Stimulated activated CD4-positive, alpha-beta T cell treated with anti-CD3 and anti-CD28 coated beads, Interleukin-2, amount 100 ng/mL, for 24 hours (primary cell): ENCODE data around the gene PNLIPRP3.
"Not testable (repeated sequence)": the region's sequence is repeated elsewhere in the genome, so short reads cannot be mapped to it uniquely, and the experiment has no call there.

ENCODE experiments used
- DNase-seq, 2 donors: peaks; one replicate each; pipeline ENCODE4 v3.0.0-alpha.2; 2020

Gene PNLIPRP3

DNA sequence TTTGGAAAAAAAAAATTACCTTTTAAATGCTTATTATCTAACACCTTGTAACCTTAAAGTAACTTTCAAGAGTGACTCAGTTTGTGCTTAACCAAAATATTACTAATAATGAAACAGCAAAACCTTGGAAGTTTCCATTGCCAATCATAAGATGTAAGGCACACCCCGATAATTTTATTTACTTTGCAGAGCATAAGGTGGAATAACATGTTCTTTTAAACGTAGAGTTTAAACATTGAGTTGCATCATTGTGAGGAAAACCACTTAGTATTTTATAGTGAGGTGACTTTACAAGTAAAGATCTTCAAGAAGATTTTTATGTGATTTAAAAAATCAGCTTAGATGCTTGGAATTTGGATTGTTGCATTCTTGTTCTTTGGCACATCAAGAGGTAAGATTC, at the start of gene PNLIPRP3:
Gene PNLIPRP3 (plus strand): TSS at position 177 of the 400 bp plus-strand sequence. CDS start 166 bp downstream, at position 343.
- DNase-seq = no peak

DNA sequence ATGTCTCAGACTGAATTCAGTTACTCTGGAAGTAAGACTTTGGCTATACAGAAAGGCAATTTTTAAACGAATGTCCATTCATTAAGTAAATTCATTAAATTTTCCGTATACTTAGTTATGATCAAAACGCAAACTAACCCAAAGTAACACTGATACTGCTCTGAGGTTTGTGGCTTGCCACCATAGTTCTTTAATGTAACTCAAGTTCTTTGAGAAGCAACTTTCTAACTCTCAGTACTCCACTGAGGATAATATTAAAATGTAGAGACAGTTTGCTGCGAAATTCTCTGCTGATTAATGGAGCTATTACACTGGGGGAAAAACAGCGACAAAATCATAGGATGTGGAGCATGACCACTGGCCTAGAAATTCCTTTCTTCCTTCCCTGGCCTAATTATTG, 45.4 kb upstream of the PNLIPRP3 start:
- DNase-seq = no peak

DNA sequence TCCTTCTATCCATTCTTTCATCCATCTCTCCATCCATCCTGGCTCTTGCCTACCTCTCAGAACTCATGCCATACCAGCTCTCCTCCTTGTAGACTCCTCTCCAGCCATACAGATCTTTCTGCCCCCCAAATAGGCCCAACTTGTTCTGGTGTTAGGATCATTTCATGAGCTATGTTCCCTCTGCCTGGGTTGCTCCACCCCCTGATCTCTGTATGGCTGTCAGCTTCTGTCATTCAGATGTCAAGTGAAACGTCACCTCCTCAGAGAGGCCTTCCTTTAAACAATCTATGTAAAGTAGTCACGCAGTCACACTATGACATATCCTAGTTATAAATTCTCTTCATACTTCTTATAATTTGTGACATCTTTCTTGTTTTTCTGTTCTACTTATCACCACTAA, 42.3 kb upstream of the PNLIPRP3 start:
- no peak for DNase-seq

DNA sequence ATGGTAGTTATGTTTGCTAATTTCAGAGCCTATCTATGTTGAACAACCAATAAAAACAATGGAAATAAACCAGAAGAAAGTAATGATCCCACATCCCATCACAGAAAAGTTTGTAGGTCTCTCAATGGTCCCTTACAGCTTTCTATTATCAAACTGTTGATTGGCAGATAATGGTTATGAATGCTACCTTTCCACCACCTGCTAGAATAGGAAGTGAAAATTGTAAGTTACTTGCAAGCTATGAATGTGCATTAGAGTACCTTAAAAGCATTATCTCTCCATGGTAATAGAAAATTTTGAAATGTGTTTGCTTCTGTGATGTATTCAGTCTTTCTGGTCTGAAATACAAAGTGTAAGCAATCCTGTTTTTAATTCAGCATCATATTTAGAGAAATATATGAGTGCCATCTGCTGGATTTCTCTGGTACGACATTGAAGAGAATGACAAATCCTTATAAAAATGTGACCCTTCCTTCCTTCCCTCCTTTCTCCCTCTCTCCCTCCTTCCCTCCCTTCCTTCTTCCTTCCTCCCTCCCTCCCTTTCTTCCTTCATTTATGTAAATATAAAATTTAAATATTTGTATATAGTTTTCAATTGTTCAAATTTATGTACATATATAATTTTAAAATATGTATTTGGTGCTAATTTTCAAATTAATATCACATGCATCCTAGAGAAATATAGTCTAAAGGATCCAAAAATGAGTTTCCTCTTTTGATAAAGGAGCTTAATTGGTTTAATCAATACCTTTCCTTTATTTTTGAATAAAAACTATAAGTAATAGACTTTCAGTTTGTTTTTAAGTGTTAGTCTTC, 41.4 kb upstream of the PNLIPRP3 start:
- no peak for DNase-seq

DNA sequence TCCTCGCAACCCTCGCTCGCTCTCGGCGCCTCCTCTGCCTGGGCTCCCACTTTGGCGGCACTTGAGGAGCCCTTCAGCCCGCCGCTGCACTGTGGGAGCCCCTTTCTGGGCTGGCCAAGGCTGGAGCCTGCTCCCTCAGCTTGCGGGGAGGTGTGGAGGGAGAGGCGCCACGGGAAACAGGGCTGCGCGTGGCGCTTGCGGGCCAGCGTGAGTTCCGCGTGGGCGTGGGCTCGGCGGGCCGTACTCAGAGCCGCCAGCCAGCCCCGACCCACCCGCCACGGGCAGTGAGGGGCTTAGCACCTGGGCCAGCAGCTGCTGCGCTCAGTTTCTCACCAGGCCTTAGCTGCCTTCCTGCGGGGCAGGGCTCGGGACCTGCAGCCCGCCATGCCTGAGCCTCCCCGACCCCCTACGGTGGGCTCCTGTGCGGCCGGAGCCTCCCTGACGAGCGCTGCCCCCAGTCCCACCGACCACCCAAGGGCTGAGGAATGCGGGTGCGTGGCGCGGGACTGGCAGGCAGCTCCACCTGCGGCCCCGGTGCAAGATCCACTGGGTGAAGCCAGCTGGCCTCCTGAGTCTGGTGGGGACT, 34.3 kb upstream of the PNLIPRP3 start:
- DNase-seq = not testable (repeated sequence)

DNA sequence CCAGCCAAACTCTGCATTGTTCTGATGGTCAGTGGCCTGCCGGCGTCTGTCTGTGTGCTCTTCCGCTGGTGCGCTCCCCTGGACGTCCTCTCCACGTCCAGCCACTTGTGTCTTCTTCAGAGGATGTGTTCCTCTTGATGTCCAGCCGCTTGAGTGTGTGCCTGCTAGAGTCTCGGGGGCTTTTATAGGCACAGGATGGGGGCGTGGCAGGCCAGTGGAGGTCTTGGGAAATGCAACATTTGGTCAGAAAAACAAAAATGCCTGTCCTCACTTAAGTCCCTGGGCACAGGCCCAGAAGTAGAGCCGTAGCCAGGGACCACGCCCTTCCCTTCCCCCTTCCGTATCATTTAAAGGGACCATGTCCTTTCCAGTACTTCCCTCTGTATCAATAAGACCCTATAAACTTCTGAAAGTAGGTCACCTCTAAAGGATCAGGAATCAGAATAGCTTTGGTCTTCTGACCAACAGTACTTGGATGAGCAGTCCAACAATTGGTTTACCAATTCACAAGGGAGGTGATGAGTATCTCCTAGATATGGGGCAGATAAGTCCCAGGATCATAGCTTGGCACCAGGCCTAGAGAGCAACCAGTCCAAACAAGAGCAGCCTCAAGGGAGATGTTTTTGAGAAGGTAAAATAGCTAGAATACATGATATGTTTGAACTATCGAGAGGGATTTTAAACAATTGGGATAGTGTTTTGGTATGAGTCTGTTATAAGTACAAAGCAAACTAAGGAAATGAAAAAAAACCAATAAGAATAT, 32.2 kb upstream of the PNLIPRP3 start:
- DNase-seq = no peak

DNA sequence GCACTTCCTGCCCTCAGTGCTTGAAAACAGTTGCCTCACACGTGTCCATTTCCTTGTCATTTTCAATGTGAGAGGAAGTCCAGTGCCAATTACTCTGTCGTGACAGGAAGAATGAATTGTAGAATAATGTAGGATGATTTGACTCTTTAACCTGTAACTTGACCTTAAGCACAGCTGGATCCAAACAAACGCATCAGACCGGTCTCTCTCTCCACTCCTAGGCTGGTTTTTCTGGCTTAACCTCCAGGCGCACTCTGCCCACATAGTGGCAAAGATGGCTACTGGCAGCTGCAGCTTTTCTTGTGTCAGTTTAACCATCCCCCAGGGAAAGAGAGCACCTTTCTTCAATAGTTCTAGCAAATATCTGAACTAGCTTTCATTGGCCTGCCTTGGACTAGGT, 29.4 kb upstream of the PNLIPRP3 start:
- DNase-seq = no peak

DNA sequence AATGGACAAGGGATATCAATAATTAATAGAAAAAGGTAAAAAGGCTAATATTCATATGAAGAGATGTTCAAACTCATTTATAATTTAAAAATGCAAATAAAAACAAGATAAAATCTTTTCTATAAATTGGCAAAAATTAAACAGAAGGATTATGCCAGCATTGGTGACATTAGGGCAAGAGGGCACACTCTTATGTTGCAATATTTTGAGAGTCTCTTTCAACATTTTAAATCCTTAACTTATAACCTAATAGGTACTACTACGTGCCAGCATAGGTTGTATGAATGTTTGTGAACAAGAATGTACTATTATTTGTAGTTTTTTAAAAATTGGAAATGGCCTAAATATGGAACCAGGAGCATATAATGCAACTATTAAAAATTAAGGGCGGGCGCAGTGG, 24.8 kb upstream of the PNLIPRP3 start:
- no peak for DNase-seq

DNA sequence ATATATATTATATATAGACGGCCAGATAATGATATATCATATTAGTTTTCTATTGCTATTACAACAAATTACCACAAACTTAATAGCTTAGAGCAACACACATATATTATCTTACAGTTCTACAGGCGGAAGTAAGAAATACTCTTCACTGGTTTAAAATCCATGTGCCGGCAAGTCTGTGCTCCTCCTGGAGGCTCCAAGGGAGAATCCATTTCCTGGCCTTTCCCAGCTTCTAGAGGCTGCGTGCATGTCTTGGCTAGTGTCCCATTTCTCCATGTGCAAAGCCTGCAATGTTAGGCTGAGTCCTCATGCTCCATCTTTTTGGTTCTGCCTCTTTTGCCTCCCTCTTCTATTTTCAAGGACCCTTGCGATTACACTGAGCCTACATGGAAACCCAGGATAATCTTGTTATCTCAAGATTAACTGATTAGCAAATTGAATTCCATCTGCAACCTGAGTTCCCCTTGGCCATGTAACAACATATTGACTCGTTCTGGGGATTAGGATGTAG, 23.9 kb upstream of the PNLIPRP3 start:
- DNase-seq = no peak

DNA sequence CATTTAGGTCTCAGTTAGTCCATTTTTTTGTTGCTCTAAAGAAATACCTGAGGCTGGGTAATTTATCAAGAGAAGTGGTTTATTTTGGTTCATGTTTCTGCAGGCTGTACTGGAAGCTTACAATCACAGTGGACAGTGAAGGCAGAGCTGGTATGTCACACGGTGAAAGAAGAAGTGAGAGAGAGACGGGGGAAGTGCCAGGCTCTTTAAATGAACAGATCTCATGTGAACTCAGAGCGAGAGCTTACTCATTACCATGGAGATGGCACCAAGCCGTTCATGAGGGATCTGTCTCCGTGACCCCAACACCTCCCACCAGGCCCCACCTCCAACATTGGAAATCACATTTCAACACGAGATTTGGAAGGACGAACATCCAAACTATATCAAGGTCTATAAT, 18.9 kb upstream of the PNLIPRP3 start:
- DNase-seq = no peak

DNA sequence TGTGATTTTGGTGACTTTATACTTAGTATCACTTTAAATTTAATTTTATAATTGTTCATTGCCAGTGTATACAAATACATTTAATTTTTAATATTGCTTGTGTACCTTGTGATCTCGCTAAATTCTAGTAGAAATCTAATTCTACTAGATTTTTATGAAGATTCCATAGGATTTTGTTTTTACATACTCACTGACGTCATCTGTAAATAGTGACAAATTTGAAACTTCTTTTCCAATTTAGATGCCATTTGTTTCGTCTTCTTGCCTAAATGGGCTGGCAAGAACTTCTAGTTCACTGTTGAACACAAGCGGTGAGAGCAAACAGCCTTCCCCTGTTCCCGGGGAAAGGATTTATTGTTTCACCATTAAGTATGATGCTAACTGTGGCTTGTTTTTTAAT, 17.3 kb upstream of the PNLIPRP3 start:
- no peak for DNase-seq

DNA sequence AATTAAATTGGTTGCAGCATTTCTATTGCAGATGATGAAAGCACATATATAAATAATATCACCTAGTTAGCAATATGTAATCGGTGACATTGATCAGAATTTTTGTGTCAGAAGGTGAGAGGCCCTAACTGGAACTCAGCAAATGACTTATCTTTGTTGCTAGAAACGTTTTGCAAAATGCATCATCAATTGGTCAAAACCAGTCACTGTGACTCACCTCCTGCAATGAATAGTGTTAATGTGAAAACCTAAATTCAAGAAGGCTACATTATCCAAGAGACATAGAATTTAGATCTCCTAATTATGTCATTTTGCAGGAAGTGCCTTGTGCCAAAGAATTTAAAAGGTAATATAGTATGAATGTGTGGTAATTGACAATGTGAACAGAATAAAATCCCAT, 9.8 kb upstream of the PNLIPRP3 start:
- no peak for DNase-seq

DNA sequence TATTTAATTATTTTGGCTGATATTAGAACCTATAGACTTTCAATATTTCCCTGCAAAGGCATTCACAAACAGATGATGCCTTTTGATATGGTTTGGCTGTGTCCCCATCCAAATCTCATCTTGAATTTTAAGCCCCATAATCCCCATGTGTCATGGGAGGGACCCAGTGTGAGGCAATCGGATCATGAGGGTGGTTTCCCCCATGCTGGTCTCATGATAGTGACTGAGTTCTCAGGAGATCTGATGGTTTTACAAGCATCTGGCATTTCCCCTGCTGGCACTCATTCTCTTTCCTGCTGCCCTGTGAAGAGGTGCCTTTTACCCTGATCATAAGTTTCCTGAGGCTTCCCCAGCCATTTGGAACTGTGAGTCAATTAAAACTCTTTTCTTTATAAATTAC, 9.3 kb upstream of the PNLIPRP3 start:
- no peak for DNase-seq

DNA sequence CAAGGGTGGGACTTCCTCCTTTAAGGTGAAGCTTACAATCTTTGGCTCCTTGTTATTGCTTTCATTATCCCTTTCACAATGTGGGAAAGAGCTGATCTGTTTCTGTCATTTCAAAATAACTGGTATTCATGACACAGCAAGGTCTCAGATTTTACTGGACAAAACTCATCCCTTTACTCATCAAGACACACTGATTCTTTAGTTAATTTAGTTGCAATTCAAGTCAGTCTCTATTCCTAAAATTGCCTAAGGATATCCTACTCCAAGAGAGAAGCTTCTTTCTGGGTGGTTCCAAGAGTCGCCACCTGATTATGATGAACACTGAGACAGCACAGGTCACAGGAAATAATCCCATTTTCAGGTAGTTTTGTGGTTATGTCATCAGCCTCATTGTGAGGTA, 5.8 kb upstream of the PNLIPRP3 start:
- DNase-seq = no peak

DNA sequence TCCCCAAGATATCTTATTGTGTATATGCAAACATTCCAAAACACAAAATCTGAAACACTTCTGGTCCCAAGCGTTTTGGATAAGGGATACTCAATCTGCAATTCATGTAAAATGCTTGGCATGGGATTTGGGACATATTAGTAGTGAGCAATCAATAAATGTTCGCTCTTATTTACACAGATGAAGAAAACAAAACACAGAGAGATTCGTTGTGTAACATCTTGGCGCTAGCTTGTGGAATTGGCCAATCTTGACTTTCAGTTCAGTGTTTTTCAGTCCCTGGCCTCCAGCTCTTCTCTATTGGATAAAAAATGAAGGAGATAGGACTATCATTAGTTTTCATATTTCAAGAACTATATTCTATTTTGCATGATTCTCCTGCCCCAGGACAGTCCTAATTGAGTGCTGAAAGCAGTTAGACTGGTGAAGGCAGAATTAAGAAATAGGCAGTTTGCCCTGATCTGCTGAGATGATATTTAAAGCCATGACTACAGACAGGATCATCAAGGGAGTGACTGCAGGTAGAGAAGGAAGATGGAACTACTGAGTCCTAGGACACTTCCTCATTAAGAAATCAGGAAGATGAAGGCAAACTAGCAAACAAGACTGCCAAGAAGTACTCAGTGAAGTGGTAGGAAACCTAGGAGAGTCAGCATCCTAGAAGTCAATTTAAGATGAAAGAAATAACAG, 1.8 kb downstream of the PNLIPRP3 start:
- DNase-seq = no peak

DNA sequence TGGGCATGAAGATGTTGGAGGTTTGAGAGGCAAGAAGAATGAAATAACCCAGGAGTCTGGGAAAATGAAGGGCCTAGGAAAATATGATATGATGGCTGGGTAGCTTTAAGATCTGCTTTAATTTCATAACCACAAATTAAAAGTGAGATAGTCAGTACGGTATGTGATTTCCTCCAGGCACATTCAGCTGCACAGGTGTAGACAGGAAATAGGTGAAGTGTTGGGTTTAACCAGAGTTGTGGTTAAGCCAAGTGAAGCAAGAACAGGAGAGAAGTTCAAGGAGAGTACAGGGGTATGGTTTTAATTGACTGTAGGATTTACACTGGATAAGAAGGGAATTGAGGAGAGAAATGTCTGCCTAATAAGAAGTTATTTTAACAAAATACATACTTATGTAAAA, 2.6 kb downstream of the PNLIPRP3 start:
- no peak for DNase-seq

DNA sequence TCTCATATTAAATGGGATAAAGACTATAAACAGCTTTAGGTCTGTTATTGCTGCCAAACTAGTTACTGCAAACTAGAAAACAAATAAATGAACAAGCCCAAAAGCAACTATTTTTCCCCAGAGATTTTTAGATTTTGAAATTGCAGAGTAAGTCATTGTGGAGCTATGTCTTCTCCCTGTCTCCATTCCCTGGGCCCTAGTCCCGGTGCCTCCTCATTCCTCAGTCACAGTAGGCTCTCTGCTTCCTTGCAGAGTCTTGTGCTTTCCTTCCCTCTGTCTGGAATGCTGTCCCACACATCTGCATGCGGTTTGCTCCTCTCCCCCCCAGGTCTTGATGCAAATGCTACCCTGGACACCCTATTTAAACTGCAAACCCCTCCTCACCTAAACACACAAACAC, 4.0 kb downstream of the PNLIPRP3 start:
- no peak for DNase-seq

DNA sequence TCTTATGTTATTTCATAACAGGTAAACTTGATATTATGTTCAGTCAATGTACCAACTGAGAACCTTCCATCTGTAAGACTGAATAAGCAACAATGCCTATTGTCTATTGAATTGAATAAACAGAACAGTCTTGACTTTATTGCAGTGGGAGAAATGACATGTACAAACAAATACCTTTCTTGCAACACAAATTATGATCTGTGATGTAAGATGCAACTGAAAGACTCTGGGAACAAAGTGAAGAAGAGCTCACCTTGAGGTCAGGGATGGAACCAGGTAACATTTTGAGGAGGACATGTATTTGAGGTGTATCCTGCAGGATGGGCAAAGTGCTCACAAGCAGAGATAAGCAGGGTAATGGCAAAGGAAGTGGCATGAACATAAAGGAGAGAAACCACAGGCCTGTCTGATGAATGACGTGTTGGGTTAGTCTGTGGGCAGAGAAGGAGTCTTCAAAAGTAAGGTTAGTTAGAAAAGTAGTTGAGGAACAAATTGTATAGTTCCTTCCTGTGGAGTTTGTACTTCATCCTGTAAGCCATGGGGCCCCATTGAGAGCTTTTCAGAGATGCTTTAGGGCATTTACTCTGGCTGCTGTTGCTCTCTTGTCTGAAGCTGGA, 9.5 kb downstream of the PNLIPRP3 start:
- DNase-seq = no peak

DNA sequence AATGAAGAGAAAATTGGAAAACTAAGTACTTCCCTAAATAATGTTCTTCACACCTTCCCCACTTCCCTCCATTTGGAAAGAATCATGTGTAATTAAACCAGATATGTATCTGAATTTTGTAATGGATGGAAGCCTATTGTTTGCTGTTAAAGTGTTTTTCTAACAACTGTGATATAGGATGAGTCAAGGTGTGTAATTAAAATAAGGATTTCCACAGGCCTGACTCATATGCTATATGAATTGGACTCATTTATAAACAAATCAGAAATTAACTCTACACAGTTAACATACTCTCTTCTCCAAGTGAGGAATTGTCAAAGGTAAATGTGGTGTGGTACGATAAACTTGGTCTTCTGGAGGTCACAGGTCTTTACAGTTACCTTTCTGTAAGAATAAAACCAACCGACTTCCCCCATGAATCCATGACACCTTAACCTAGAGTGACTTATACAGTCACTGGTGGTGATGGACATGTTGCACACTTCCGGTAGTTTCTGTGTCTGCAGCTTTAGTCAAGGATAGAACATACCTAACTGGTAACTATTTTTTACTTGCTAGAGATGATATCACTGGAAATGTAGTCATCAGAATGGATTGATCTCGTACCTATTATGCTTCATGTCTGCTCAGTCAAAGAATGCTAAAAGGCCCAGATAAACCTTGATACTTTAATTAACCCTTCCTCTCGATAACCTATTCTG, 12.8 kb downstream of the PNLIPRP3 start:
- no peak for DNase-seq

DNA sequence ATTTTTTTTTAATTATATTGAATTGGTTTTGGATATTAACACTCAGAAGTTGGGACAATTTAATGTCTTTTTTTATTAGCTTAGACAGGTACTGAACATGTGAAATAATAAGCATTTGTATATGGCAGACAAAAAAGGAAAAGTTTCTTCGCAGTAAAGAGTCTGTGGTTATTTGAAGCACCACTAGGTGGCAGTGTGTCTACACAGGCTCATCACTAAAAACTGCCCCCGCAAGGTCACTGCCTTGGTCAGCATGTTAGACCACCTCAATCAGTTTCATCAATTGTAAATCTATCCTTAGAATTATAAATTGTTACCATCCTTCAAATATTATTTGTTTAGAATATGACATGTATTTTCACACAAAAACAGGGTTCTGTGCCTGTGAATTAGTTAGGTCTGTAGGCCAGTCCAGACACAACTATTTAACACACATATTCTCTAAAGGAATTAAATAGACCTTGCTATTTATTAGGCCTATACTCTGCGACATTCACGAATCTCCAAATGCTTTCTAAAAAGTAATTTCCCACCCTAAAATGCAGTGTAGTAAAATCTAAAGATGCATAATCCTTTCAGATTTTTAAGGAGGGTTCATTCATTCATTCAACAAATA, 17.0 kb downstream of the PNLIPRP3 start:
- DNase-seq = peak in 1 of 2 donors; percentile 2

DNA sequence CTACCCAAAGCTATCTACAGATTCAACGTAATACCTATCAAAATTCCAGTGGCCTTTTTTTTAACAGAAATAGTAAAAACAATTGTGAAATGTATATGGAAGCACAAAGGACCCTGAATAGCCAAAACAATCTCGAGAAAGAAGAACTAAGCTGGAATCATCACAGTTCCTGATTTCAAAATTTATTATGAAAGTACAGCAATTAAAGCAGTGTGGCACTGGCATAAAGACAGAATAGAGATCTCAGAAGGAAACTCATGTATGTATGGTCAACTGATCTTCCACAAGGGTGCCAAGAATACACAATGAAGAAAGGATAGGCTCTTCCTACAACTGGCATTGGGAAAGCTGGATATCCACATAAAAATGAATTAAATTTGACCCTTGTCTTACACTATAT, 23.2 kb downstream of the PNLIPRP3 start:
- DNase-seq = no peak
